ENCODE measurements around the gene ARHGAP15. TPM values are rescaled to one million over a fixed set of nuclear protein-coding genes. Genes with fewer than 3 reads are reported as not detected.

The ARHGAP15 gene
- total RNA-seq, 1 experiment from 2014 or later, result not detected

DNA sequence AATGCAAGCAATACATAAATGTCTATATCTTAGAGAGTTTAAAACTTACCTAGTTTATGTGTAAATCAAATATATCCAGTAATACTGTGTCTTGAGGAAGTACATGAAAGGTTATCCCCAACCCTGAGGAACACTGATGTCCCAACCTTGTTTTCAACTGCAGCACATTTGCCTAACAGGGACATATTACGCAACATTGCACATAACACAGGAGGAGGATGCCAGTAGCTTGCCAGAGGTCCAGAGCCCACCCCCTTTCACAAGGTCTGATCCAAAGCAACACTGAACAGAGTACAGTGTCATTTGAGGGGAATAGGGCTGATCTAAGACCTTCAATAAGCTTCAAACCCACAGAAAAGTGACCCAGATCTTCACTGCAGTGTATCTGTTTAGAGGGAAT is 678.5 kb downstream of the ARHGAP15 start:
- H3K27me3 ChIP-seq (ENCODE audit: control insufficient read depth, insufficient read depth, low read length), result no peaks in the 10 kb centered on the region
- no peak overlapping the region for H3K4me3 ChIP-seq (ENCODE audit: insufficient read depth, low read depth, low read length)
- no peak for DNase-seq
- no peaks in the 10 kb centered on the region for H3K36me3 ChIP-seq (replicated peaks; ENCODE audit: control insufficient read depth, insufficient read depth, low read length)

DNA sequence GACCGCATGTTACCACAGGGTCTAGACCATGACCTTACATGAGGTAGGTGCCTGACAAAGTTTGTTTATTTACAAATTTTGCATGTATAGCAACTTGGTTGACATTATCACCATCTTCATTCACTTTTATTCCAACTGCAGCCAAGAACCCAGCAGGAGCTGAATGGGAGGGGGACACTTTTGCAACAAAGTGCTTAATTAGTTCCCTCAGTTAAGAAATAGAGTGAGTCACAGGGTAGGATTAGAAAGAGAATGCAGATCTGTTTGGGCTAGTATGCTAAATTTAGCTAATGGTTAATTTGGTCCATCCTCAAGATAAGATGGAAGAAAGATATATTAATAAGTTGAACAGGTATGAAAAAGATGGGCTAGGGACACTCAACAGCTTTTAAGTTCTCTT is 678.9 kb downstream of the ARHGAP15 start:
- H3K4me3 ChIP-seq (ENCODE audit: insufficient read depth, low read depth, low read length), result no peak overlapping the region
- DNase-seq, result no peak
- H3K36me3 ChIP-seq (replicated peaks; ENCODE audit: control insufficient read depth, insufficient read depth, low read length), result no peaks in the 10 kb centered on the region
- no peaks in the 10 kb centered on the region for H3K27me3 ChIP-seq (ENCODE audit: control insufficient read depth, insufficient read depth, low read length)

GRCh38 chr2:143815082-143815481 is 685.9 kb downstream of the ARHGAP15 start:
- no peak for DNase-seq
- no peaks in the 10 kb centered on the region for H3K27me3 ChIP-seq (ENCODE audit: control insufficient read depth, insufficient read depth, low read length)
- no peaks in the 10 kb centered on the region for H3K36me3 ChIP-seq (replicated peaks; ENCODE audit: control insufficient read depth, insufficient read depth, low read length)
- no peak overlapping the region for H3K4me3 ChIP-seq (ENCODE audit: insufficient read depth, low read depth, low read length)

GRCh38 chr2:143816916-143817315 is 687.7 kb downstream of the ARHGAP15 start:
- H3K36me3 ChIP-seq (replicated peaks; ENCODE audit: control insufficient read depth, insufficient read depth, low read length), result no peaks in the 10 kb centered on the region
- no peaks in the 10 kb centered on the region for H3K27me3 ChIP-seq (ENCODE audit: control insufficient read depth, insufficient read depth, low read length)
- no peak overlapping the region for H3K4me3 ChIP-seq (ENCODE audit: insufficient read depth, low read depth, low read length)
- no peak for DNase-seq

Data from H7 (cell line).